ACC112 (cell line): ENCODE data around the gene ADSS1.
"Not testable (repeated sequence)": the region's sequence is repeated elsewhere in the genome, so short reads cannot be mapped to it uniquely, and the experiment has no call there.

ENCODE experiments used
- H2AFZ ChIP-seq: fragments of 200-600 bp; sonication (generic); one replicate; pipeline ENCODE4 v1.6.0; 2017; ENCODE audit warnings: antibody characterized with exemption, low read length; ENCODE audit not compliant: unreplicated experiment
- H3K27ac ChIP-seq: fragments of 200-600 bp; sonication (generic); 2 replicates; pipeline ENCODE4 v1.5.1; 2014; ENCODE audit warnings: low read depth, mild to moderate bottlenecking, antibody characterized with exemption, low read length, moderate library complexity
- H3K27me3 ChIP-seq: fragments of 200-600 bp; sonication (generic); 2 replicates; pipeline ENCODE4 v1.6.1; 2014; ENCODE audit warnings: mild to moderate bottlenecking, antibody characterized with exemption, low read length, moderate library complexity, mixed read lengths; ENCODE audit not compliant: insufficient read depth
- H3K36me3 ChIP-seq: fragments of 200-600 bp; sonication (generic); 2 replicates; pipeline ENCODE4 v1.6.1; 2016; ENCODE audit warnings: mild to moderate bottlenecking, antibody characterized with exemption, low read length, moderate library complexity, mixed read lengths; ENCODE audit not compliant: insufficient read depth
- H3K4me1 ChIP-seq: fragments of 200-600 bp; sonication (generic); one replicate; pipeline ENCODE4 v1.6.1; 2016; ENCODE audit warnings: low read length, mixed read lengths; ENCODE audit not compliant: insufficient read depth, unreplicated experiment, control insufficient read depth
- H3K4me3 ChIP-seq: fragments of 200-600 bp; sonication (generic); 2 replicates; pipeline ENCODE4 v1.5.1; 2014; ENCODE audit warnings: mild to moderate bottlenecking, low read depth, low read length
- H3K79me2 ChIP-seq: fragments of 200-600 bp; sonication (generic); one replicate; pipeline ENCODE4 v1.6.0; 2016; ENCODE audit warnings: low read length; ENCODE audit not compliant: control insufficient read depth, unreplicated experiment, insufficient read depth

Gene ADSS1

DNA sequence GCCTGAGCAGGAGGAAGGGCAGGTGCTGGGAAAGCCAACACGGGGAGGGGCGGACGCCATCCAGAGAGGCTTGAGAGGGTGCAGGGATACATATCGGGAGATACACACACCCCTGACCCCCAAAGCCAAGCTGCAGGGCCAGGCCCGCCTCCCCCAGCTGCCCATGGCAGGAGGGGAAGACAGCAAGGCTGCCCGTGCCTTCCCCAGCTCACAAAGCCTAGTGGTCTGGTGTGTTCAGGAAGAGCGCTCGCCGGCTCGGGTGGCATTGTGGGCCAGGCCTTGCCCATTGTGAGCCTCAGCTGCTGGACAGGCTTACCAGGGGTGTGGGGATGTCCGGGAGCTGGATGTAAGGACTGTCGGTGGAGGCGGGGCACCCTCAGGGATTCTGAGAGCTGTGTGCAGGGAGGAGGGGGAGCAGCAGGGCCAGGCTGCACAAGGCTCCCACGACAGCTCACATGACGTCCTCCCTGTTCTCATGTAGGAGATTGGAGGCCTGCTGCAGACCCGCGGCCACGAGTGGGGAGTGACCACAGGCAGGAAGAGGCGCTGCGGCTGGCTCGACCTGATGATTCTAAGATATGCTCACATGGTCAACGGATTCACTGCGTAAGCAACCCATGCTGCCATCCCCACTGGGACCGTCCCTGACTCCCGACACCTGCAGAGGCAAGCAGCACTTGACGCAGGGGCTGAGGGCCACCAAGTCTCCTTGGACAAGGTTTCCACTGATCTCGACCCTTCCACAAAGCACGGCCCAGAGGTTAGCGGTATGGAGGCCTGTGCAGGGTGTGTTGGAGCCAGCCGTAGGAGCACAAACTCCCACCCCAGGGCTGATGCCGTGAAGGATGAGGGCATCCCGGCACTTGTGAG is 18.8 kb downstream of the ADSS1 start:
- H2AFZ ChIP-seq = no peak overlapping the region
- H3K79me2 ChIP-seq = no peaks in the 10 kb centered on the region
- H3K4me3 ChIP-seq = no peak overlapping the region
- H3K27me3 ChIP-seq = no peaks in the 10 kb centered on the region
- H3K27ac ChIP-seq = no peak overlapping the region
- H3K36me3 ChIP-seq = no peaks in the 10 kb centered on the region
- H3K4me1 ChIP-seq = peaks cover 13% of the 10 kb centered on the region

DNA sequence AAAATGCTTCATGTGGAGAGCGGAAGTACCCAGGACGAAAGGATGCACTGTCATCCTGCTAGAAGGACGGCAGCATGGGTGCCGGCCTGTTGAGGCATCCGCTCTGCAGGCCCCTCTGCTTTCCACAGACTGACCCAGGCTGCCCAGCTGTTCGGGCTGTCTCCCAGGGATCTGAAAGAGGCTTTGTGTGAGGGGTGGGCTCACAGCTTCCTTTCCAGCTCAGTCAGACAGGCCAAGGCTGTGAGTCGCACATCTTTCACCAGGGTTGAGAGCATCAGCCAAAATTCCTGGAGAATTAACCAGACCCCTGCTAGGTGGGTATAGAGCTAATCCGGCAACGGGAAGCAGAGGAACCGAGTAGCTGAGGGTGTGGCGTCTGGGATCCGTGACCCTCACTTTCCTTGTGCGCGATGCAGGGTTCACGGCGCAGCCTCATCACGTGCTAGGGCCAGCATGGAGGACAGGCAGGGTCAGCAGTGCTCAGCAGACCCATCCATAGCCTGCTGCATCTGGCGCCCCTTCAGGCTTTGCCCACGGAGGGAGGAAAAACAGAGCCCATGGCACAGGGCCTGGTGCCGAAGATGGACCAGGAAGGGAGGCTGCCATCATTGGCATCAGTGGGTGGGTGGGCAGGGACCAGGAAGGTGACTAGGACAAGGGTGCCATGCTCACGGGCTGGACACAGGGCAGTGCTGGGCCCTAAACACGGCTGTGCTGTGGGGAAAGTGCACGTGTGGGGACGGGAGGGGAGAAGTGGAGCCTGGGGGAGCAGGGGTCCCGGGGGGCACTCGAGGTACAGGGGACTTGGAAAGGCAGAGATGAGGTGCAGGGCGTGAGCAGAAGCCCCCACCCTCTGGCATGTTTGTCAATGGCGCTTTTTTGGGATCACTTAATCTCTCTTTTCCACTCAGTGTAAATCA is 19.7 kb downstream of the ADSS1 start:
- H3K4me1 ChIP-seq = peaks cover 14% of the 10 kb centered on the region
- H3K36me3 ChIP-seq = no peaks in the 10 kb centered on the region
- no peaks in the 10 kb centered on the region for H3K79me2 ChIP-seq
- no peak overlapping the region for H3K4me3 ChIP-seq
- no peak overlapping the region for H3K27ac ChIP-seq
- no peak overlapping the region for H2AFZ ChIP-seq
- H3K27me3 ChIP-seq = no peaks in the 10 kb centered on the region

DNA sequence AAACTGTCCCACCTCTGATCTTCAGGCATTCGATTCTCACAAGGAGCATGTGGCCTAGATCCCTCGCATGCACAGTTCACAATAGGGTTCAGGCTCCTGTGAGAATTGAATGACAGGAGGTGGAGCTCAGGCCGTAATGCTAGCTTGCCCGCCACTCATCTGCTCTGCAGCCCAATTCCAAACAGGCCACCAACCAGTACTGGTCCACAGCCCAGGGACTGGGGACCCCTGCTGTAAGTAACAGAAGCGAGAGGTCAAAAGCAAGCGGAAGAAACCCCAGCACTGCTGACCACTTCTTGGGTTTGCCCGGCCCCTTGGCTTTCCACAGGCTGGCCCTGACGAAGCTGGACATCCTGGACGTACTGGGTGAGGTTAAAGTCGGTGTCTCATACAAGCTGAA is 20.5 kb downstream of the ADSS1 start:
- no peak overlapping the region for H3K4me3 ChIP-seq
- H3K27ac ChIP-seq = no peak overlapping the region
- no peak overlapping the region for H2AFZ ChIP-seq
- H3K4me1 ChIP-seq = peaks cover 21% of the 10 kb centered on the region
- no peaks in the 10 kb centered on the region for H3K79me2 ChIP-seq
- H3K27me3 ChIP-seq = no peaks in the 10 kb centered on the region
- H3K36me3 ChIP-seq = no peaks in the 10 kb centered on the region

DNA sequence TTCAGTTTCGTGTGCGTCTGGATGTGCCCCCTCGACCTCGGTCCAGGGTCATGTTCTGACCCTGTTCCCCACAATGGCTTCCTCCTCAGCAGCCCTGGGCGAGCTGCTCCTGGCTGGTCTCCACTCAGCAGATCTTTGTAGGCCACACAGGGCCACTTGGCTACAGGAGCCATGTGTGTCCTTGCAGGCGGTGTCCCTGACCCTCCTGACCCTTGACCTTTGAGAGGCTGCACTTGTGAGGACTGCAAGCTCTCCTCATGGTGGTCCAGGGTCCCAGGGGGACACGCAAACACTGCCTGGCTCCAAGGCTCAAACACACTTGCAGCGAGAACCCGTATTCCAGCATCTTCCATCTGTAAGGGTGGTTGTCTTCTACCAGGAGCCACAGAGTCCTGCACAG is 21.4 kb downstream of the ADSS1 start:
- no peaks in the 10 kb centered on the region for H3K36me3 ChIP-seq
- H3K79me2 ChIP-seq = no peaks in the 10 kb centered on the region
- H2AFZ ChIP-seq = no peak overlapping the region
- no peak overlapping the region for H3K27ac ChIP-seq
- H3K4me3 ChIP-seq = no peak overlapping the region
- H3K4me1 ChIP-seq = peaks cover 31% of the 10 kb centered on the region
- no peaks in the 10 kb centered on the region for H3K27me3 ChIP-seq

DNA sequence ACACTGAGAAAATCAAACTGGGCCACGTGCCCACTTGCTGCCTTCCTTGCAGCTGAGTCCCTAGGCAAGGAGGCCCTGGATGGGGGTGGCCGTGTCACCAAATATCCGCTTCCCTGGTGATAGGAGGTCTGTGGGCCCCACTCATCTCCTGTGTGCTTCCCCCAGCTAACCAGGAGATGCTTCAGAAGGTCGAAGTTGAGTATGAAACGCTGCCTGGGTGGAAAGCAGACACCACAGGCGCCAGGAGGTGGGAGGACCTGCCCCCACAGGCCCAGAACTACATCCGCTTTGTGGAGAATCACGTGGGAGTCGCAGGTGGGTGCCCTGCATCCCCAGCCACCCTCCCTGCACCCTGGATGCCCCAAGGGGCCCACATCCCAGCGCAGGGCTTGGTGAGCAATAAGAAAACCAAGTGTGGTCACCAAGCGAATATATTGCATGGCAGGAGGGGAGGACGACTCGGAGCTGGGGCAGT is 22.1 kb downstream of the ADSS1 start:
- Histone ChIP-seq H3K4me3 (no peak overlapping the region), H3K27me3 (no peaks in the 10 kb centered on the region), H3K4me1 (peaks cover 31% of the 10 kb centered on the region), H2AFZ (no peak overlapping the region), H3K27ac (no peak overlapping the region), H3K36me3 (no peaks in the 10 kb centered on the region), H3K79me2 (no peaks in the 10 kb centered on the region)

DNA sequence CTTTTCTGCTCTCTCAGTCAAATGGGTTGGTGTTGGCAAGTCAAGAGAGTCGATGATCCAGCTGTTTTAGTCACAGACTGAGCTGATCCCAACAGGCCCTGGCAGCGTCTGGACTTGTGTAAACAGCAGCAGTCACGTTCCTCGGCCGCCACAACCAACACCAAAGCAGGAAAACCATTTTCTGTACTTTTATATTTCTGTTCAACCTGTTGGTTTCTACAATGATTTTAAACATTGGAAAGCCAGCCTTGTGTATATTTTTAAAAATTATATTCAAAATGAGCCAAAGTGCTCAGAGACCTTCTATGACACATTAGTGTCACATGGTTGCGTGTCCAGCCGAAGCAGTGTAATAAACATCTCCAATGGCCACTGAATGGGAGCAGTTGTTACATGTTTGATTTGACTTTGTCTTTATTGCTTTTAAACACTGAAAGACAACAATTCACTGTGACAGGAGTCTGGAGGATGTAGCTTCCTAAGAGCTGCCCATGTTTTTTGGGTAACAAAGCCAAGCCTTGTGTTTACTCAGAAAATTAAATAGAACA is 23.0 kb downstream of the ADSS1 start:
- Histone ChIP-seq H3K4me3 (no peak overlapping the region), H3K36me3 (no peaks in the 10 kb centered on the region), H3K27me3 (no peaks in the 10 kb centered on the region), H3K79me2 (no peaks in the 10 kb centered on the region), H2AFZ (peak overlapping the region; percentile 33), H3K4me1 (peaks cover 31% of the 10 kb centered on the region), H3K27ac (no peak overlapping the region)

DNA sequence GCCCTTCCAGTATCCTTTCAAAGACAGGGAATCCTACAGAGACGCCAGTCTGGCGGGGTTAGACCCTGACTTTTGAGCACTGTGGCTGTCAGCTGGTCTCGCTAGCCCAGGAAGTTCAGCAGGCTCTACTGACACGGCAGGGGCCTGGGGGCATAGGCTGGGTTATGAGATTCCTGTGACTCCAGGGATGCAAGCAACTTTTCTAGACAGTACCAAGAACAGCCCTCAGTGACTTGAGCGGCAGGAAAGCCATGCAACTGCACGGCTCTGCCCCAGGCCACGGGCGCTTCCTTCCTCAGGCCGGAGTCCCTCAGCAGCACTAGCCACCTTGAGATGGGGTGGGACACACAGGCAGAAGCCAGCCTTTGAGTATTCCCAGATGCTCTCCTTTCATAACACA is 23.8 kb downstream of the ADSS1 start:
- Histone ChIP-seq H2AFZ (no peak overlapping the region), H3K4me3 (no peak overlapping the region), H3K36me3 (no peaks in the 10 kb centered on the region), H3K27ac (no peak overlapping the region), H3K4me1 (peaks cover 31% of the 10 kb centered on the region), H3K27me3 (no peaks in the 10 kb centered on the region), H3K79me2 (no peaks in the 10 kb centered on the region)

DNA sequence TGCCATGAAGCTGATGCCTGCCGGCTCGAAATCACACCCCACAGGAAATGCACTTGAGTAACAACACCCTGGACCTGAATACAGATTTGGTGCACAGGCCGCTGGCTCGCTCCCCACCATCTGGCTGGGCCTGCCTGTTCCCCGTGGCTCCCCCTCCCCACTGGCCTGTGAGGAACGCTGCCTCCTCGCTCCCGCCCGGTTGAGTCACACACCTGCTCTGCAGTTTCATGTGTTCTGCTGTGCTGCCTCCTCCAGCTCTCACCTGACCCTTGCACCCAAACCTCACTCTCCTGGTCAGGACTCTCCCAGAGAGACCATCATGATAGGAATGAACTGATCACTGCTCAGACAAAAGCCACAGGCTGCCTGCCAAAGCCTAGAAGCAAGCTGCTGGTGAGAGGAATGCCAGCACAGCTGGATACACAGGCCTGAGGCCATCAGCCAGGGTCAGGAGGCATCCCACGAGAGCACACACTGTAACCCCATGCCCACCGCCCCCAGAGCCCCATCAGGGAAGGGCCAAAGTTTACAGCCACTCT is 25.2 kb downstream of the ADSS1 start:
- no peak overlapping the region for H3K4me3 ChIP-seq
- H3K36me3 ChIP-seq = no peaks in the 10 kb centered on the region
- H2AFZ ChIP-seq = no peak overlapping the region
- H3K4me1 ChIP-seq = peaks cover 28% of the 10 kb centered on the region
- H3K79me2 ChIP-seq = peaks cover 13% of the 10 kb centered on the region
- H3K27ac ChIP-seq = 0 out of 2 replicates have a peak overlapping the region, but pooled peaks have one; percentile 1
- no peaks in the 10 kb centered on the region for H3K27me3 ChIP-seq

DNA sequence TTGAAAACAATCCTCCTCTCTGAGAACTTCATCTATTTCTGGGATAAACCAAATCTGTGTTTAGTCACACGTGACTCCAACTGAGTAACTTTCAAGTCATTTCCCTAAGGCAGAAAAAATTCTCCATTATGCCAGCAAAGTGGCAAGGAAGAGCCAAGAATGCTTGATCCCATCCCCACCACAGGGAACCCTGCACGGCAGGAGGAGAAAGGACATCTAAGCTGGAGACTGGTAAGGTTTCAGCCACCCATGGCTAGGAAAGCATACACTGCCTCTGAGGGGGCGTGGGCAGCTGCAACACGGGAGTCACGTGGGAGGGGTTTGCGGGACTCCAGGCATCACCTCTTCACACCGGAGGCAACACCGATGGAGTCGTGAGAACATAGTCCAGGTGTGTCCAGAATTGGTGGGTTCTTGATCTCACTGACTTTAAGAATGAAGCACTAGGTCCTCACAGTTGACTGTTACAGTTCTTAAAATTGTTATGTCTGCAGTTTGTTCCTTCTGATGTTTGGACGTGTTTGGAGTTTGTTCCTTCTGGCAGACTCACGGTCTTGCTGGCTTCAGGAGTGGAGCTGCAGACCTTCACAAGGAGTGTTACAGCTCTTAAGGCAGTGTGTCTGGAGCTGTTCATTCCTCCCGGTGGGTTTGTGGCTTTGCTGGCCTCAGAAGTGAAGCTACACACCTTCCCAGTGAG is 26.2 kb downstream of the ADSS1 start:
- peaks cover 23% of the 10 kb centered on the region for H3K79me2 ChIP-seq
- no peak overlapping the region for H3K4me3 ChIP-seq

DNA sequence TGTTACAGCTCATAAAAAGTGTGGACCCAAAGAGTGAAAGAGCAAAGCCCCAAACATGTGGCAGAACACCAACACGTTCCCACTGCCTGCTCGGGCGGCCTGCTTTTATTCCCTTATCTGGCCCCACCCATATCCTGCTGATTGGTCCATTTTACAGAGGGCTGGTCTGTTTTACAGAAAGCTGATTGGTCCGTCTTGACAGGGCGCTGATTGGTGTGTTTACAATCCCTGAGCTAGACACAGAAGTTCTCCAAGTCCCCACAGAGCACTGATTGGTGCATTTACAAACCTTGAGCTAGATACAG is 26.7 kb downstream of the ADSS1 start:
- not testable (repeated sequence) for H3K27me3 ChIP-seq, H3K4me3 ChIP-seq, H3K36me3 ChIP-seq, H2AFZ ChIP-seq, H3K27ac ChIP-seq
- peaks cover 33% of the 10 kb centered on the region for H3K4me1 ChIP-seq
- peaks cover 28% of the 10 kb centered on the region for H3K79me2 ChIP-seq

More for the DNA sequence above, 26.2 kb downstream of the ADSS1 start:
- H3K4me1 ChIP-seq = peaks cover 33% of the 10 kb centered on the region
- no peak overlapping the region for H3K27ac ChIP-seq
- H2AFZ ChIP-seq = no peak overlapping the region
- no peaks in the 10 kb centered on the region for H3K27me3 ChIP-seq
- no peaks in the 10 kb centered on the region for H3K36me3 ChIP-seq
